ENCODE data around the gene PRKCA.

The PRKCA gene

GRCh38 chr17:66813296-66813695 lies 510.9 kb downstream of the PRKCA start:
- H3K36me3 ChIP-seq (replicated peaks; ENCODE audit: low read depth, low read length) = no peaks in the 10 kb centered on the region
- no peak overlapping the region for H3K9ac ChIP-seq (ENCODE audit: low read length)
- H3K4me1 ChIP-seq (ENCODE audit: low read length) = no peaks in the 10 kb centered on the region
- no peaks in the 10 kb centered on the region for H3K9me3 ChIP-seq (ENCODE audit: insufficient read depth, low read length)
- no peak overlapping the region for H3K4me3 ChIP-seq (ENCODE audit: low read length)
- no peaks in the 10 kb centered on the region for H4K20me1 ChIP-seq (ENCODE audit: insufficient read depth, low read length)
- no peak overlapping the region for H2AFZ ChIP-seq (ENCODE audit: low read depth, low read length)
- H3K4me2 ChIP-seq (ENCODE audit: low read length) = no peak overlapping the region
- TF ChIP-seq EZH2phosphoT487 (IDR thresholded peaks at IDR 0.05; ENCODE audit: low read depth) = no peak
- TF ChIP-seq, protein P1, sequence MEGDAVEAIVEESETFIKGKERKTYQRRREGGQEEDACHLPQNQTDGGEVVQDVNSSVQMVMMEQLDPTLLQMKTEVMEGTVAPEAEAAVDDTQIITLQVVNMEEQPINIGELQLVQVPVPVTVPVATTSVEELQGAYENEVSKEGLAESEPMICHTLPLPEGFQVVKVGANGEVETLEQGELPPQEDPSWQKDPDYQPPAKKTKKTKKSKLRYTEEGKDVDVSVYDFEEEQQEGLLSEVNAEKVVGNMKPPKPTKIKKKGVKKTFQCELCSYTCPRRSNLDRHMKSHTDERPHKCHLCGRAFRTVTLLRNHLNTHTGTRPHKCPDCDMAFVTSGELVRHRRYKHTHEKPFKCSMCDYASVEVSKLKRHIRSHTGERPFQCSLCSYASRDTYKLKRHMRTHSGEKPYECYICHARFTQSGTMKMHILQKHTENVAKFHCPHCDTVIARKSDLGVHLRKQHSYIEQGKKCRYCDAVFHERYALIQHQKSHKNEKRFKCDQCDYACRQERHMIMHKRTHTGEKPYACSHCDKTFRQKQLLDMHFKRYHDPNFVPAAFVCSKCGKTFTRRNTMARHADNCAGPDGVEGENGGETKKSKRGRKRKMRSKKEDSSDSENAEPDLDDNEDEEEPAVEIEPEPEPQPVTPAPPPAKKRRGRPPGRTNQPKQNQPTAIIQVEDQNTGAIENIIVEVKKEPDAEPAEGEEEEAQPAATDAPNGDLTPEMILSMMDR (IDR thresholded peaks at IDR 0.05; ENCODE audit: low read depth, low read length) = no peak
- 0 out of 2 replicates have a peak, but pooled peaks cover 3% of the 10 kb centered on the region for H3K27me3 ChIP-seq (ENCODE audit: low read depth, low read length)
- no peaks in the 10 kb centered on the region for H3K79me2 ChIP-seq (ENCODE audit: low read length)
- H3K27ac ChIP-seq (ENCODE audit: low read length) = no peak overlapping the region

- no peak for TF ChIP-seq EZH2phosphoT487 (IDR thresholded peaks at IDR 0.05; ENCODE audit: low read depth)
- TF ChIP-seq, protein P1 (IDR thresholded peaks at IDR 0.05; ENCODE audit: low read depth, low read length) = no peak
- no peak overlapping the region for H2AFZ ChIP-seq (ENCODE audit: low read depth, low read length)
- H3K27me3 ChIP-seq (ENCODE audit: low read depth, low read length) = 0 out of 2 replicates have a peak, but pooled peaks cover 3% of the 10 kb centered on the region
- no peaks in the 10 kb centered on the region for H4K20me1 ChIP-seq (ENCODE audit: insufficient read depth, low read length)
- H3K4me3 ChIP-seq (ENCODE audit: low read length) = no peak overlapping the region
- H3K9me3 ChIP-seq (ENCODE audit: insufficient read depth, low read length) = no peaks in the 10 kb centered on the region
- H3K4me2 ChIP-seq (ENCODE audit: low read length) = no peak overlapping the region
- H3K4me1 ChIP-seq (ENCODE audit: low read length) = no peaks in the 10 kb centered on the region
- H3K36me3 ChIP-seq (replicated peaks; ENCODE audit: low read depth, low read length) = no peaks in the 10 kb centered on the region
- H3K27ac ChIP-seq (ENCODE audit: low read length) = no peak overlapping the region
- no peaks in the 10 kb centered on the region for H3K79me2 ChIP-seq (ENCODE audit: low read length)
- no peak overlapping the region for H3K9ac ChIP-seq (ENCODE audit: low read length)
Observed at GRCh38 chr17:66814026-66814425, 511.6 kb downstream of the PRKCA start.

- Histone ChIP-seq H3K9ac (ENCODE audit: low read length) (no peak overlapping the region), H3K36me3 (replicated peaks; ENCODE audit: low read depth, low read length) (no peaks in the 10 kb centered on the region), H3K9me3 (ENCODE audit: insufficient read depth, low read length) (no peaks in the 10 kb centered on the region), H4K20me1 (ENCODE audit: insufficient read depth, low read length) (no peaks in the 10 kb centered on the region), H3K4me3 (ENCODE audit: low read length) (no peak overlapping the region), H3K79me2 (ENCODE audit: low read length) (no peaks in the 10 kb centered on the region), H3K27me3 (ENCODE audit: low read depth, low read length) (0 out of 2 replicates have a peak, but pooled peaks cover 1% of the 10 kb centered on the region), H3K4me2 (ENCODE audit: low read length) (no peak overlapping the region), H2AFZ (ENCODE audit: low read depth, low read length) (no peak overlapping the region), H3K4me1 (ENCODE audit: low read length) (no peaks in the 10 kb centered on the region), H3K27ac (ENCODE audit: low read length) (no peak overlapping the region)
- no peak for TF ChIP-seq EZH2phosphoT487 (IDR thresholded peaks at IDR 0.05; ENCODE audit: low read depth)
- TF ChIP-seq, protein P1 (IDR thresholded peaks at IDR 0.05; ENCODE audit: low read depth, low read length) = no peak
Observed at GRCh38 chr17:66814570-66814969, 512.2 kb downstream of the PRKCA start.

GRCh38 chr17:66817750-66818149 lies 515.3 kb downstream of the PRKCA start:
- Histone ChIP-seq H3K9ac (ENCODE audit: low read length) (no peak overlapping the region), H2AFZ (ENCODE audit: low read depth, low read length) (no peak overlapping the region), H3K27ac (ENCODE audit: low read length) (no peak overlapping the region), H3K4me1 (ENCODE audit: low read length) (no peaks in the 10 kb centered on the region), H3K79me2 (ENCODE audit: low read length) (no peaks in the 10 kb centered on the region), H3K9me3 (ENCODE audit: insufficient read depth, low read length) (no peaks in the 10 kb centered on the region), H3K4me2 (ENCODE audit: low read length) (no peak overlapping the region), H3K27me3 (ENCODE audit: low read depth, low read length) (no peaks in the 10 kb centered on the region), H3K4me3 (ENCODE audit: low read length) (no peak overlapping the region), H3K36me3 (replicated peaks; ENCODE audit: low read depth, low read length) (no peaks in the 10 kb centered on the region), H4K20me1 (ENCODE audit: insufficient read depth, low read length) (no peaks in the 10 kb centered on the region)
- no peak for TF ChIP-seq EZH2phosphoT487 (IDR thresholded peaks at IDR 0.05; ENCODE audit: low read depth)
- TF ChIP-seq, protein P1 (IDR thresholded peaks at IDR 0.05; ENCODE audit: low read depth, low read length) = no peak
